Measurements from ENCODE around the gene MED13L. TPM values are rescaled to one million over a fixed set of nuclear protein-coding genes. Genes with fewer than 3 reads are reported as not detected.

MED13L gene
- total RNA-seq, 1 donor from 2014 or later: 117 TPM

GRCh38 chr12:116320791-116321217 is 43.3 kb upstream of the MED13L start:
- no peak for TF ChIP-seq CTCF (IDR thresholded peaks at IDR 0.05)
- peak; percentile 44 to 82 for DNase-seq (ENCODE audit: low spot score in 2 of 2)
- intact Hi-C loops (cut with DNase I): loop anchor here (2.0 kb wide), 1 partner anchor 50 kb away; no protein-coding TSS in a partner anchor
- H3K4me3 ChIP-seq: no peak overlapping the region
- peak overlapping the region; percentile 87 to 89 for H3K27ac ChIP-seq
- no peaks in the 10 kb centered on the region for H3K36me3 ChIP-seq
- no peaks in the 10 kb centered on the region for H3K9me3 ChIP-seq
- no peaks in the 10 kb centered on the region for H3K27me3 ChIP-seq
- peaks cover 11 to 25% of the 10 kb centered on the region in 2 donors for H3K4me1 ChIP-seq

GRCh38 chr12:116319898-116320621 is 42.6 kb upstream of the MED13L start:
- peak; percentile 53 to 95 for DNase-seq (ENCODE audit: low spot score in 2 of 2)
- Histone ChIP-seq H3K27ac (peak overlapping the region; percentile 87 to 89), H3K4me3 (peak overlapping the region; percentile 17 to 24), H3K27me3 (no peaks in the 10 kb centered on the region), H3K9me3 (no peaks in the 10 kb centered on the region), H3K36me3 (no peaks in the 10 kb centered on the region), H3K4me1 (peaks cover 11 to 25% of the 10 kb centered on the region in 2 donors)
- no peak for TF ChIP-seq CTCF (IDR thresholded peaks at IDR 0.05)
- intact Hi-C loops (cut with DNase I): loop anchor here (1.0 to 2.0 kb wide), 7 partner anchors 39 to 279 kb away; partner anchors contain the start of gene MED13L

- no peaks in the 10 kb centered on the region for H3K36me3 ChIP-seq
- H3K27ac ChIP-seq: peak overlapping the region; percentile 87 to 89
- H3K4me1 ChIP-seq: peaks cover 7 to 20% of the 10 kb centered on the region in 2 donors
- no peaks in the 10 kb centered on the region for H3K27me3 ChIP-seq
- H3K9me3 ChIP-seq: no peaks in the 10 kb centered on the region
- peak overlapping the region; percentile 17 to 54 for H3K4me3 ChIP-seq
- intact Hi-C loops (cut with DNase I): loop anchor here (1.0 to 2.0 kb wide), 6 partner anchors 39 to 279 kb away; partner anchors contain the start of gene MED13L
- DNase-seq (ENCODE audit: low spot score in 2 of 2): no peak
- no peak for TF ChIP-seq CTCF (IDR thresholded peaks at IDR 0.05)
These were observed 41.9 kb upstream of the MED13L start for GRCh38 chr12:116319233-116319897.

GRCh38 chr12:116318576-116319232 is 41.2 kb upstream of the MED13L start:
- peak overlapping the region; percentile 87 to 89 for H3K27ac ChIP-seq
- H3K36me3 ChIP-seq: no peaks in the 10 kb centered on the region
- TF ChIP-seq CTCF (IDR thresholded peaks at IDR 0.05): no peak
- H3K4me1 ChIP-seq: peaks cover 7 to 20% of the 10 kb centered on the region in 2 donors
- intact Hi-C loops (cut with DNase I): loop anchor here (1.0 to 2.0 kb wide), 6 partner anchors 40 to 280 kb away; partner anchors contain the start of gene MED13L
- H3K9me3 ChIP-seq: no peaks in the 10 kb centered on the region
- peak overlapping the region; percentile 20 to 54 for H3K4me3 ChIP-seq
- no peaks in the 10 kb centered on the region for H3K27me3 ChIP-seq
- DNase-seq (ENCODE audit: low spot score in 2 of 2): peak in 1 of 2 donors; percentile 67

GRCh38 chr12:116317986-116318575 is 40.6 kb upstream of the MED13L start:
- no peaks in the 10 kb centered on the region for H3K27me3 ChIP-seq
- no peaks in the 10 kb centered on the region for H3K9me3 ChIP-seq
- peak overlapping the region; percentile 20 to 54 for H3K4me3 ChIP-seq
- intact Hi-C loops (cut with DNase I): loop anchor here (2.0 kb wide), 4 partner anchors 41 to 281 kb away; no protein-coding TSS in a partner anchor
- peaks cover 7 to 20% of the 10 kb centered on the region in 2 donors for H3K4me1 ChIP-seq
- no peaks in the 10 kb centered on the region for H3K36me3 ChIP-seq
- peak overlapping the region; percentile 87 to 89 for H3K27ac ChIP-seq
- peak in 1 of 2 donors; percentile 77 for DNase-seq (ENCODE audit: low spot score in 2 of 2)
- TF ChIP-seq CTCF (IDR thresholded peaks at IDR 0.05): no peak

Data from ascending aorta (tissue), 2 donors.